GM23338 (cell line): ENCODE results near the gene TPD52L2.

ENCODE experiments used
- CREB1 ChIP-seq: fragments of 250-450 bp; sonication (Bioruptor Pico); IDR thresholded peaks from 2 replicates; pipeline ENCODE4 v1.5.0; 2020; ENCODE audit warnings: low read depth, mild to moderate bottlenecking, moderate library complexity
- CTCF ChIP-seq, 2 experiments: fragments of 200-600 bp in 1 of 2; sonication (generic) in 1 of 2; conservative IDR thresholded peaks; 2 replicates each; pipeline versions ENCODE4 v1.5.1 to v1.6.1; 2016 to 2017; ENCODE audit warnings: antibody characterized with exemption in 2 of 2, low read depth in 2 of 2, mild to moderate bottlenecking in 2 of 2, moderate library complexity in 1 of 2
- ETS1 ChIP-seq: IDR thresholded peaks from 2 replicates; pipeline ENCODE4 v1.6.1; 2016; ENCODE audit warnings: antibody characterized with exemption
- EZH2 ChIP-seq: fragments of 200-600 bp; sonication (generic); IDR thresholded peaks from one replicate; pipeline ENCODE4 v1.8.0; 2017; ENCODE audit warnings: antibody characterized with exemption, mild to moderate bottlenecking, low read depth; ENCODE audit not compliant: unreplicated experiment
- EZH2phosphoT487 ChIP-seq: fragments of 200-600 bp; sonication (generic); IDR thresholded peaks from one replicate; pipeline ENCODE4 v1.8.1; 2018; ENCODE audit warnings: antibody characterized with exemption; ENCODE audit not compliant: unreplicated experiment
- JUNB ChIP-seq: IDR thresholded peaks from one replicate; pipeline ENCODE4 v1.6.1; 2016; ENCODE audit warnings: antibody characterized with exemption; ENCODE audit not compliant: unreplicated experiment
- NANOG ChIP-seq: IDR thresholded peaks from 2 replicates; pipeline ENCODE4 v1.6.1; 2016; ENCODE audit warnings: antibody characterized with exemption, borderline replicate concordance
- POLR2AphosphoS5 ChIP-seq: IDR thresholded peaks from 2 replicates; pipeline ENCODE4 v1.6.1; 2016; ENCODE audit warnings: antibody characterized with exemption, low read depth
- REST ChIP-seq: IDR thresholded peaks from one replicate; pipeline ENCODE4 v1.6.1; 2018; ENCODE audit warnings: antibody characterized with exemption; ENCODE audit not compliant: unreplicated experiment
- STAT1 ChIP-seq: IDR thresholded peaks from one replicate; pipeline ENCODE4 v1.6.1; 2016; ENCODE audit warnings: antibody characterized with exemption; ENCODE audit not compliant: unreplicated experiment
- ZNF114 ChIP-seq: fragments of 250-450 bp; sonication (Bioruptor Pico); IDR thresholded peaks from 2 replicates; pipeline ENCODE4 v1.5.0; 2020; ENCODE audit warnings: mild to moderate bottlenecking, moderate library complexity

GRCh38 chr20:63920226-63920625 is 55.2 kb downstream of the TPD52L2 start:
- no peak for TF ChIP-seq REST
- TF ChIP-seq POLR2AphosphoS5, result no peak
- no peak for TF ChIP-seq NANOG
- TF ChIP-seq CTCF (conservative IDR thresholded peaks at IDR 0.05; ENCODE audit: low read depth in 2 of 2), result no peak
- no peak for TF ChIP-seq EZH2phosphoT487
- no peak for TF ChIP-seq CREB1
- no peak for TF ChIP-seq JUNB
- TF ChIP-seq EZH2, result no peak
- no peak for TF ChIP-seq ZNF114 (CRISPR knock-in tag)
- no peak for TF ChIP-seq ETS1
- TF ChIP-seq STAT1, result no peak
